ENCODE data around the gene WDR70.
"Not testable (repeated sequence)": the region's sequence is repeated elsewhere in the genome, so short reads cannot be mapped to it uniquely, and the experiment has no call there.

WDR70 gene

GRCh38 chr5:37379100-37379628 is at the start of gene WDR70:
TSS of gene WDR70 (plus strand) at chr5:37379318. CDS start at chr5:37379368, 50 bp downstream.
- DNase-seq = peak; percentile 86

DNA sequence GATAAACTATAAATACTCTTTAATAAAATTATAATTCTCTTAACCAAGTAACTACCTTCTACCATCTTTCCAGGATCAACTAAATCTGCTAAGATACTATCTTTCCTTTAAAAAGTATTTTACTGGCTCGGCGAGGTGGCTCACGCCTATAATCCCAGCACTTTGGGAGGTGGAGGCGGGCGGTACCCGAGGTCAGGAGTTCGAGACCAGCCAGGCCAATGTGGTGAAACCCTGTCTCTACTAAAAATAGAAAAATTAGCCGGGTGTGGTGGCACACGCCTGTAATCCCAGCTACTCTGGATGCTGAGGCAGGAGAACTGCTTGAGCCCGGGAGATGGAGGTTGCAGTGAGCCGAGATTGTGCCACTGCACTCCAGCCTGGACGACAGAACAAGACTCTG is 44.4 kb upstream of the WDR70 start:
- DNase-seq = not testable (repeated sequence)

DNA sequence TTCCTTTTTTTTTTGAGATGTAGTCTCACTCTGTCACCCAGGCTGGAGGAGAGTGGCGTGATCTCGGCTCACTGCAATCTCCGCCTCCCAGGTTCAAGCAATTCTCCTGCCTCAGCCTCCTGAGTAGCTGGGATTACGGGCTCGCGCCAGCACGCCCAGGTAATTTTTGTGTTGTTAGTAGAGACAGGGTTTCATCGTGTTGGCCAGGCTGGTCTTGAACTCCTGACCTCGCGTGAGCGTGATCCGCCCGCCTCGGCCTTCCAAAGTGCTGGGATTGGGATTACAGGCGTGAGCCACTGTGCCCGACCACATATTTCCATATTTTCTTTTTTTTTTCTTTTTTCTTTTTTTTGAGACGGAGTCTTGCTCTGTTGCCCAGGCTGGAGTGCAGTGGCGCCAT is 36.4 kb upstream of the WDR70 start:
- DNase-seq = not testable (repeated sequence)

- DNase-seq = no peak
Measured at GRCh38 chr5:37355161-37355560, 24.0 kb upstream of the WDR70 start.

GRCh38 chr5:37370550-37370863 is 8.6 kb upstream of the WDR70 start:
- DNase-seq = no peak

GRCh38 chr5:37370864-37371726 is 8.0 kb upstream of the WDR70 start, which contains the start of gene NUP155:
TSS of gene NUP155 (minus strand) at chr5:37371106. CDS start at chr5:37370977, 129 bp downstream.
- peak; percentile 94 for DNase-seq

DNA sequence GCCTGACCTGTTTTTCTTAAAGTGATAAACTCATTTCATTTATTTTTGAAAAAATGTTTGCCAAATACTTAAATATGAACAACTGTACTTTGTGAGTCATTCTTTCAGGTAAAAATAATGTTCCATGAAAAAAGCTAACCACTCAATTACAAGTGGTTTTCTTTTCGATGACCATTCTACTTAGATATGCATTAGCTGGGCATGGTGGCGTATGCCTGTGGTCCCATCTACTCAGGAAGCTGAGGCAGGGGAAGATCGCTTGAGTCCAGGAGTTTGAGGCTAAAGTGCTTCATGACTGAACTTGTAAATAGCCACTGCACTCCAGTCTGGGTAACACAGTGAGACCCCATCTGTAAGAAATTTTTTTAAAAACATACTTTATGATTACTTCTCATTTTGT is 4.0 kb upstream of the WDR70 start:
- no peak for DNase-seq

DNA sequence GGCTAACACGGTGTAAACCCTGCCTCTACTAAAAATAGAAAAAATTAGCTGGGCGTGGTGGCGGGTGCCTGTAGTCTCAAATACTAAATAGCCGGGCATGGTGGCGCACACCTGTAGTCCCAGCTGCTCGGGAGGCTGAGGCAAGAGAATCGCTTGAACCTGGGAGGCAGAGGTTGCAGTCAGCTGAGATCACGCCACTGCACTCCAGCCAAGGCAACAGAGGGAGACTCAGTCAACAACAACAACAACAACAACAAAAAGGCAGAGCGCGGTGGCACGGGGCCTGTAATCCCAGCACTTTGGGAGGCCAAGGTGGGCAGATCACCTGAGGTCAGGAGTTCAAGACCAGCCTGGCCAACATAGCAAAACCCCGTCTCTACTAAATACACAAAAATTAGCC is 1.1 kb upstream of the WDR70 start:
- DNase-seq = not testable (repeated sequence)

DNA sequence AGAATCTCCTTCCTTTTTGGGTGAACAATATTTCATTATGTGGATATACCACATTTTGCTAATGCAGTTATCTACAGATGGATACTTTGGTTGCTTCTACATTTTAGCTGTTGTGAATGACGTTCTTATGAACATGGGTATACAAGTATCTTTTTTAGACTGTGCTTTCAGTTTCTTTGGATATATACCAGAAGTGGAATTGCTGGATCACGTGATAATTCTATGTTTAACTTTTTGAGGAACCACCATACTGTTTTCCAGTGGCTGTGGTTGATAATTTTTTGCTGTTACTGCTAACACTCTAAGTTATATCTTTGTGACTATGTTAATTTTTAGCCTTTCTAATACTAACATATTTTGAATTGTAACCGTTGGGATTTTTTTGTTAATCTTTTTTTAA is 12.5 kb downstream of the WDR70 start:
- no peak for DNase-seq

GRCh38 chr5:37396352-37396751 is 17.2 kb downstream of the WDR70 start:
- DNase-seq = no peak

DNA sequence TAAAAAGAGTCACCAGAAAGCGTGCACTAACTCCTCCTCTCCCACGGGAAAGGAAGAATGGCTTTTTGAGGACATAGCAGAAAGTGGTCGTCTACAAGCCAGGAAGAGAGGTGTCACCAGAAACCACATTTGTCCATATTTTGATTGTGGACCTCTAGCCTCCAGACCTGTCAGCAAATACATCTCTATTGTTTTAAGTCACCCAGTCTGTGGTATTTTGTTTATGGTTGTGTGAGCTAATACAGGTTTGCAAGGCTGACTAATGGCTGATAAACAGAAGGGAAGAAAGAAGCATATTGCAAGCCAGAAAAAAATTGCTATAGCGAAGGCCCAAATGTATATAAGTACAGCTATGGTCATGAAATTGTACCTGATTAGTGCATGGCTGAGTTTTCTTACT is 21.4 kb downstream of the WDR70 start:
- no peak for DNase-seq

GRCh38 chr5:37412515-37412914 is 33.4 kb downstream of the WDR70 start:
- no peak for DNase-seq

- DNase-seq = not testable (repeated sequence)
Measured at GRCh38 chr5:37415456-37415855, 36.3 kb downstream of the WDR70 start.

- no peak for DNase-seq
Measured at GRCh38 chr5:37417347-37417746, 38.2 kb downstream of the WDR70 start.

DNA sequence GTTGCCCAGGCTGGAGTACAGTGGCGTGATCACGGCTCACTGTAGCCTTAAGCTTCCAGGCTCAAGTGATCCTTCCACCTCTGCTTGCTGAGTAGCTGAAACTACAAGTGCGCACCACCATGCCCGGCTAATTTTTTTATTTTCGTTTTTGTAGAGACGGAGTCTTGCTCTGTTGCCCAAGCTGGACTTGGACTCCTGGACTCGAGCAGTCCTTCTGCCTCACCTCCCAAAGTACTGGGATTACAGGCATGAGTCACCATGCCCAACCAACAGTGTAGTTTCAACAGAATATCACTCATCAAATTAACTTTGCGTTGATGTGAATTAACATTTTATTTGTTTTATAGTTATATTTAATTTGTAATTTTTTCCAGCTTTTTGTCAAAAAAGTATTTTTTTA is 45.3 kb downstream of the WDR70 start:
- DNase-seq = no peak

DNA sequence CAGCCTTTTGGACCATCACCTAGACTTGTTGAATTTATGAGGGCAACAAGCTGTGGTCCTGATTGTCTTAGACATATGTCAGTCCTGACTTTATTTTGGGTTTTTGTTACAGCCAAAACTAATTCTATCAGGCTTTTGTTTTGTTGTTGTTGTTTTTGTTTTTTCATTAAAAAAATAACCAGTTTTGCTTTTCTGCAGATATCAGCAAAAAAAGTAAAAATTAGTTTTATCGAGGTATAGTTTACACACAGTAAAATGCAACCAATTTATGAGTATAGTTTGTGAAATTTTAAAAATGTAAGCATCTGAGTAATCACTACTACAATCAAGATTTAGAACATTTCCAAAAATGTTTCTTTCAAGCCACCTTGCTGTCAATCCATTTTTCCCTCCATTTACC is 48.9 kb downstream of the WDR70 start:
- DNase-seq = no peak

DNA sequence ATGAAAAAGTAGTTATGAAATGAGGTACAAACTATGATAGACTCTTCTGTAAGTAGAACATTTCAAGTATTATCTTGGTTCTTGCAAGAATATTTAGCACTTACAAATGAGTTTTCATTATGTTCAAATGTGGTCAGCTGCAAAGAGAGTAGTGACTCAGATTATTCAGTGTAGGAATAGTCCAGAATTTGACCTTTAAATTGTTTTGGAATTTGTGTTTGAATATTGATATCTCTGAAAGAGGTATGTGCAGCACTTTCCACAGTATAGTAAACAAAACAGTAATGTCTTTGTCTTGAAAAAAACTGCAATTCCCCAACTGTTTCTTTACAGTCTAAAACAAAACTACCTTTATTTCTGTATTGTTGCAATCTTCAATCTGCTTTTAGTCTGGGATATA is 56.1 kb downstream of the WDR70 start:
- DNase-seq = no peak

GRCh38 chr5:37436146-37436934 is 57.2 kb downstream of the WDR70 start:
- no peak for DNase-seq

- DNase-seq = no peak
Measured at GRCh38 chr5:37437711-37438110, 58.6 kb downstream of the WDR70 start.

DNA sequence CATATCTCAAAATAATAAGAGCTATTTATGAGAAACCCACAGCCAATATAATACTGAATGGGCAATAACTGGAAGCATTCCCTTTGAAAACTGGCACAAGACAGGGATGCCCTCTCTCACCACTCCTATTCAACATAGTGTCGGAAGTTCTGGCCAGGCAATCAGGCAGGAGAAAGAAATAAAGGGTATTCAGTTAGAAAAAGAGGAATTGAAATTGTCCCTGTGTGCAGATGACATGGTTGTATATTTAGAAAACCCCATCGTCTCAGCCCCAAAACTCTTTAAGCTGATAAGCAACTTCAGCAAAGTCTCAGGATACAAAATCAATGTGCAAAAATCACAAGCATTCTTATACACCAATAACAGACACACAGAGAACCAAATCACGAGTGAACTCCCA is 66.7 kb downstream of the WDR70 start:
- not testable (repeated sequence) for DNase-seq

- DNase-seq = no peak
Measured at GRCh38 chr5:37448941-37449340, 69.8 kb downstream of the WDR70 start.

DNA sequence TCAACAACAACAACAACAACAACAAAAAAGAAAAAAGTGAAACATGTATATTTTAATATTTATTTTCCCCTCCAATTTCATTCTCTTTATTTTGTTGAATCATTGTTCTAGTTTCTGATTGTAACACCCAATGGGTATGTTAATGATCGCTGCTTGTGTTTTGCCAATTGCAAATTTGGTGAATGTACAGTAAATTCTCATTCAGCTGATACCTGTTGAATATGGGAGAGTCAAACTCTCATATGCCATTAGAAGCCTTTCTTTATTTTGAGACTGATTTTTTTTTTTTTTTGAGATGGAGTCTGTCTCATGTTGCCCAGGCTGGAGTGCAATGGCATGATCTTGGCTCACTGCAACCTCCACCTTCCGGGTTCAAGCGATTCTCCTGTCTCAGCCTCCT is 72.9 kb downstream of the WDR70 start:
- DNase-seq = not testable (repeated sequence)

- DNase-seq = not testable (repeated sequence)
Measured at GRCh38 chr5:37453252-37453651, 74.1 kb downstream of the WDR70 start.

All from retina (tissue), 1 donor.